DND-41 (cell line): ENCODE data around the gene TGM1.
A peak's percentile ranks its signal among the peaks of the same experiment; 100 is the strongest.

Experiments
- EZH2 ChIP-seq: IDR thresholded peaks from 3 replicates; pipeline ENCODE4 v1.6.1; 2012; ENCODE audit warnings: borderline replicate concordance, low read depth, mild to moderate bottlenecking, moderate library complexity, low read length, inconsistent platforms; ENCODE audit not compliant: severe bottlenecking
- TF ChIP-seq, protein P1 (sequence below): IDR thresholded peaks from 2 replicates; pipeline ENCODE4 v1.5.1; 2012; ENCODE audit warnings: borderline replicate concordance, low read length, moderate library complexity, mild to moderate bottlenecking; ENCODE audit not compliant: poor library complexity, severe bottlenecking; ENCODE audit errors: extremely low read depth

DNA sequence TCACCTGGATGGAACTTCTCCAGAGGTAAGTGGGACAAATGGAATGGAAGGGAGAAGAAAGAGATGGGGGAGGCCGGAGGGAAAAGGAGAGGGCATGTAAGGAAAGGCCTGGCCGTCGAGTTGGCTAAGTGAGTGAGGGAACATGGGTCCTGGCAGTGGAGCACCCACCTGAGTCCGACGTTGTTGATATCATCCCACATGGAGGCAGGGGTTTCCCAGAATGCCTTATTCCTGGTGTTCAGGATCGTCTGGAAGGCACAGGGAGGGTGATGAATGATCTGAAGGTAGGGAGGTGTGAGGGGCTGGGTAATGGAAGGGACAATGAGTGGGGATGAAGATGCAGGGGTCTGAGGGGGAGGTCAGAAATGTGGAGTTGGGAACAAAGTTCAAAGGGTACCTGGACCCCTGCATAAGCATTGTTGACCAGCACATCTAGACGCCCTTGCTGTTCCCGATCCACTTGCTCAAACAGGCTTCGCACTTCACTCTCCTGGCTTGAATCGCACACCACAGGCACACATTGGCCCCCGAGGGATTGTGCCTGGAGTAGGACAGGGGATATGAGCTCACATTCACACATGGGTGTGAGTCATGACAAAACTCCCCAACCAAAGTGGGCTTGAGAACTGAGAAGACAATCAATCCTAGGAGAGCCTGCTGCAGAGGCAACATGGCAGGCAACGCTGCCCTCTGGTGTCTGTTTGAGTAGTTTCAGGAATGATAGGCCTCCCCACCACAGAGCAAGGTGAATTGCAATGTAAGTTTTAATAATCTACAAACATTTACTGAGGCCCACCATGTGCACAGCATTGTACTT, 33.6 kb upstream of the TGM1 start:
- TF ChIP-seq, protein P1, sequence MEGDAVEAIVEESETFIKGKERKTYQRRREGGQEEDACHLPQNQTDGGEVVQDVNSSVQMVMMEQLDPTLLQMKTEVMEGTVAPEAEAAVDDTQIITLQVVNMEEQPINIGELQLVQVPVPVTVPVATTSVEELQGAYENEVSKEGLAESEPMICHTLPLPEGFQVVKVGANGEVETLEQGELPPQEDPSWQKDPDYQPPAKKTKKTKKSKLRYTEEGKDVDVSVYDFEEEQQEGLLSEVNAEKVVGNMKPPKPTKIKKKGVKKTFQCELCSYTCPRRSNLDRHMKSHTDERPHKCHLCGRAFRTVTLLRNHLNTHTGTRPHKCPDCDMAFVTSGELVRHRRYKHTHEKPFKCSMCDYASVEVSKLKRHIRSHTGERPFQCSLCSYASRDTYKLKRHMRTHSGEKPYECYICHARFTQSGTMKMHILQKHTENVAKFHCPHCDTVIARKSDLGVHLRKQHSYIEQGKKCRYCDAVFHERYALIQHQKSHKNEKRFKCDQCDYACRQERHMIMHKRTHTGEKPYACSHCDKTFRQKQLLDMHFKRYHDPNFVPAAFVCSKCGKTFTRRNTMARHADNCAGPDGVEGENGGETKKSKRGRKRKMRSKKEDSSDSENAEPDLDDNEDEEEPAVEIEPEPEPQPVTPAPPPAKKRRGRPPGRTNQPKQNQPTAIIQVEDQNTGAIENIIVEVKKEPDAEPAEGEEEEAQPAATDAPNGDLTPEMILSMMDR: peak; percentile 89
- TF ChIP-seq EZH2: no peak
